Measurements from ENCODE around the gene HAUS2. TPM values are rescaled to one million over a fixed set of nuclear protein-coding genes. Genes with fewer than 3 reads are reported as not detected.

HAUS2 gene
- polyA plus RNA-seq, 1 donor from 2014 or later = 76.0 TPM

- Histone ChIP-seq H3K9me3 (ENCODE audit: low read length) (no peaks in the 10 kb centered on the region), H3K9me2 (ENCODE audit: insufficient read depth, low read length) (no peaks in the 10 kb centered on the region), H3K9ac (ENCODE audit: low read length) (peak overlapping the region; percentile 90), H3K36me3 (ENCODE audit: insufficient read depth, low read length) (no peaks in the 10 kb centered on the region), H3K79me2 (replicated peaks; ENCODE audit: insufficient read depth, low read length) (peaks cover 27% of the 10 kb centered on the region), H3K4me3 (ENCODE audit: low read length) (peak overlapping the region; percentile 81), H4K20me1 (ENCODE audit: insufficient read depth) (no peaks in the 10 kb centered on the region), H3K4me2 (ENCODE audit: low read length) (peak overlapping the region; percentile 68), H3K27me3 (ENCODE audit: insufficient read depth, low read depth, low read length) (no peaks in the 10 kb centered on the region), H3K27ac (ENCODE audit: low read length) (peak overlapping the region; percentile 91), H3F3A (ENCODE audit: insufficient read depth, low read length, poor library complexity, severe bottlenecking) (no peaks in the 10 kb centered on the region), H2AFZ (ENCODE audit: low read depth, low read length) (peak overlapping the region; percentile 94)
- TF ChIP-seq EZH2 (IDR thresholded peaks at IDR 0.05; ENCODE audit: borderline replicate concordance, insufficient read depth, low read length, poor library complexity, severe bottlenecking) (no peak), TAF1 (IDR thresholded peaks at IDR 0.05; ENCODE audit: low read depth) (no peak), EP300 (conservative IDR thresholded peaks at IDR 0.05; ENCODE audit: poor library complexity, severe bottlenecking) (no peak), POLR2AphosphoS5 (IDR thresholded peaks at IDR 0.05) (no peak), REST (IDR thresholded peaks at IDR 0.05; ENCODE audit: borderline replicate concordance) (peak; percentile 4), MXI1 (conservative IDR thresholded peaks at IDR 0.05; ENCODE audit: poor library complexity, severe bottlenecking) (no peak), RAD21 (conservative IDR thresholded peaks at IDR 0.05) (no peak)
Measured at GRCh38 chr15:42547918-42548248, 755 bp upstream of the HAUS2 start.

DNA sequence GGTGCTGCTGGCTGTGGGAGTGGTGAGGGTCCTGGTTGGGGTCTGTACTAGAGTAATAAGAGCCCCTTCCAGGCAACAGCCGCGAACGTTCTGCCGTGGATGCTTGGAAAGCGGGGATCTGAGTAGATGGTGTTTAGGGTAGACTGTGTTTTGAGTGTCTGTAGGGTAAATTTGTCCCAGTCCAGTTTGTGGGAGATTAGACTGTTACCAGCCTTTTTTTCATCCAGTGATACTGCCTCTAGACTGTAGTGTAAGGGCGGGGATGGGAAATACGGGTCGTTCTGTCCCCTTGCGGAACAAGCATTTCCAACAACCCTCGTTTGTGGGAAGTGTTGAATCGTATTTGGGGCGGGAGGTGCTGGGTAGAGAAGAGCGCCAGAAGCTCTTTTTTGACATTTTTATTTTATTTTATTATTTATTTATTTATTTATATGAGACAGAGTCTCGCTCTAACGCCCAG lies 424 bp downstream of the HAUS2 start:
- H3K9me3 ChIP-seq (ENCODE audit: low read length) = no peaks in the 10 kb centered on the region
- peak overlapping the region; percentile 94 for H2AFZ ChIP-seq (ENCODE audit: low read depth, low read length)
- no peaks in the 10 kb centered on the region for H3K9me2 ChIP-seq (ENCODE audit: insufficient read depth, low read length)
- peak overlapping the region; percentile 90 for H3K9ac ChIP-seq (ENCODE audit: low read length)
- H3K27me3 ChIP-seq (ENCODE audit: insufficient read depth, low read depth, low read length) = no peaks in the 10 kb centered on the region
- peaks cover 27% of the 10 kb centered on the region for H3K79me2 ChIP-seq (replicated peaks; ENCODE audit: insufficient read depth, low read length)
- peak overlapping the region; percentile 91 for H3K27ac ChIP-seq (ENCODE audit: low read length)
- H3K4me3 ChIP-seq (ENCODE audit: low read length) = peak overlapping the region; percentile 81
- H3K36me3 ChIP-seq (ENCODE audit: insufficient read depth, low read length) = no peaks in the 10 kb centered on the region
- TF ChIP-seq, protein P1, sequence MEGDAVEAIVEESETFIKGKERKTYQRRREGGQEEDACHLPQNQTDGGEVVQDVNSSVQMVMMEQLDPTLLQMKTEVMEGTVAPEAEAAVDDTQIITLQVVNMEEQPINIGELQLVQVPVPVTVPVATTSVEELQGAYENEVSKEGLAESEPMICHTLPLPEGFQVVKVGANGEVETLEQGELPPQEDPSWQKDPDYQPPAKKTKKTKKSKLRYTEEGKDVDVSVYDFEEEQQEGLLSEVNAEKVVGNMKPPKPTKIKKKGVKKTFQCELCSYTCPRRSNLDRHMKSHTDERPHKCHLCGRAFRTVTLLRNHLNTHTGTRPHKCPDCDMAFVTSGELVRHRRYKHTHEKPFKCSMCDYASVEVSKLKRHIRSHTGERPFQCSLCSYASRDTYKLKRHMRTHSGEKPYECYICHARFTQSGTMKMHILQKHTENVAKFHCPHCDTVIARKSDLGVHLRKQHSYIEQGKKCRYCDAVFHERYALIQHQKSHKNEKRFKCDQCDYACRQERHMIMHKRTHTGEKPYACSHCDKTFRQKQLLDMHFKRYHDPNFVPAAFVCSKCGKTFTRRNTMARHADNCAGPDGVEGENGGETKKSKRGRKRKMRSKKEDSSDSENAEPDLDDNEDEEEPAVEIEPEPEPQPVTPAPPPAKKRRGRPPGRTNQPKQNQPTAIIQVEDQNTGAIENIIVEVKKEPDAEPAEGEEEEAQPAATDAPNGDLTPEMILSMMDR (IDR thresholded peaks at IDR 0.05; ENCODE audit: poor library complexity, severe bottlenecking) = no peak
- no peak for TF ChIP-seq EP300 (conservative IDR thresholded peaks at IDR 0.05; ENCODE audit: poor library complexity, severe bottlenecking)
- no peak for TF ChIP-seq POLR2AphosphoS5 (IDR thresholded peaks at IDR 0.05)
- TF ChIP-seq EZH2 (IDR thresholded peaks at IDR 0.05; ENCODE audit: borderline replicate concordance, insufficient read depth, low read length, poor library complexity, severe bottlenecking) = no peak
- TF ChIP-seq SMC3 (conservative IDR thresholded peaks at IDR 0.05; ENCODE audit: poor library complexity) = no peak
- no peak for TF ChIP-seq REST (IDR thresholded peaks at IDR 0.05; ENCODE audit: borderline replicate concordance)
- no peak for TF ChIP-seq TAF1 (IDR thresholded peaks at IDR 0.05; ENCODE audit: low read depth)
- TF ChIP-seq RAD21 (conservative IDR thresholded peaks at IDR 0.05) = no peak
- no peak for TF ChIP-seq MXI1 (conservative IDR thresholded peaks at IDR 0.05; ENCODE audit: poor library complexity, severe bottlenecking)
- H3F3A ChIP-seq (ENCODE audit: insufficient read depth, low read length, poor library complexity, severe bottlenecking) = no peaks in the 10 kb centered on the region
- H4K20me1 ChIP-seq (ENCODE audit: insufficient read depth) = no peaks in the 10 kb centered on the region
- peak overlapping the region; percentile 46 for H3K4me2 ChIP-seq (ENCODE audit: low read length)

Measured in neural cell (in vitro differentiated cells).